Right lobe of liver (tissue), 4 donors: ENCODE results near the gene LTBR.

ENCODE experiments used
- CTCF ChIP-seq, 4 donors: fragments of 200-600 bp in 3 of 4; fragments of 450-650 bp in 1 of 4; IDR thresholded peaks; one replicate each; pipeline versions ENCODE4 v1.5.1 to v1.8.0; 2016 to 2022; ENCODE audit warnings: antibody characterized with exemption in 4 of 4, mild to moderate bottlenecking in 2 of 4
- POLR2A ChIP-seq: fragments of 450-650 bp; IDR thresholded peaks from one replicate; pipeline ENCODE4 v1.6.1; 2017; ENCODE audit warnings: antibody characterized with exemption, mild to moderate bottlenecking
- donor health status: DM: no; HTN: no; CAD: no.
- donor health status: DM: no; HTN: no; CAD: no.
- donor health status: DM: no; HTN: yes; CAD: no.

GRCh38 chr12:6351622-6352021 lies 32.3 kb upstream of the LTBR start:
- TF ChIP-seq CTCF (IDR thresholded peaks at IDR 0.05) (no peak), POLR2A (no peak)
